HepG2 (cell line): ENCODE measurements around the gene RCOR1. TPM values are rescaled to one million over a fixed set of nuclear protein-coding genes. Genes with fewer than 3 reads are reported as not detected.

ENCODE experiments used
- CCAR2 ChIP-seq: fragments of 200-400 bp; formaldehyde crosslinking; optimal IDR thresholded peaks from 2 replicates; pipeline ENCODE3; 2018; ENCODE audit warnings: low read depth, mild to moderate bottlenecking, low read length, moderate library complexity
- CCDC6 ChIP-seq: sonication (generic); formaldehyde crosslinking; IDR thresholded peaks from 2 replicates; pipeline ENCODE4 v1.8.1; 2022; ENCODE audit warnings: mild to moderate bottlenecking, missing genetic modification reagents, moderate library complexity
- FOXO1 ChIP-seq: sonication (generic); formaldehyde crosslinking; IDR thresholded peaks from 2 replicates; pipeline ENCODE4 v1.4.0; 2020; ENCODE audit warnings: missing genetic modification reagents
- GATAD2A ChIP-seq: IDR thresholded peaks from 2 replicates; pipeline ENCODE4 v1.6.1; 2016
- JUNB ChIP-seq: sonication (generic); formaldehyde crosslinking; IDR thresholded peaks from 2 replicates; pipeline ENCODE4 v1.8.0; 2022; ENCODE audit warnings: missing genetic modification reagents, mild to moderate bottlenecking, borderline replicate concordance
- KDM5B ChIP-seq: sonication (generic); formaldehyde crosslinking; IDR thresholded peaks from 2 replicates; pipeline ENCODE4 v1.4.0; 2020; ENCODE audit warnings: missing genetic modification reagents, mild to moderate bottlenecking, borderline replicate concordance
- KMT2A ChIP-seq: sonication (generic); formaldehyde crosslinking; IDR thresholded peaks from 2 replicates; pipeline ENCODE4 v1.4.0; 2020; ENCODE audit warnings: missing genetic modification reagents
- MED13 ChIP-seq: sonication (generic); formaldehyde crosslinking; IDR thresholded peaks from 2 replicates; pipeline ENCODE4 v1.5.0; 2020; ENCODE audit warnings: missing genetic modification reagents
- MXD4 ChIP-seq: IDR thresholded peaks from 2 replicates; pipeline ENCODE4 v1.6.1; 2016; ENCODE audit warnings: mild to moderate bottlenecking, missing biosample characterization, missing genetic modification reagents
- PLSCR1 ChIP-seq: sonication (generic); formaldehyde crosslinking; IDR thresholded peaks from 2 replicates; pipeline ENCODE4 v1.5.0; 2020; ENCODE audit warnings: missing genetic modification reagents, mild to moderate bottlenecking, borderline replicate concordance
- SNAPC5 ChIP-seq: sonication (generic); formaldehyde crosslinking; IDR thresholded peaks from 2 replicates; pipeline ENCODE4 v1.8.1; 2023; ENCODE audit warnings: mild to moderate bottlenecking, missing genetic modification reagents, borderline replicate concordance
- TAF15 ChIP-seq: fragments of 200-400 bp; formaldehyde crosslinking; IDR thresholded peaks from one replicate; pipeline ENCODE4 v1.6.1; 2018; ENCODE audit warnings: mild to moderate bottlenecking, low read depth, low read length; ENCODE audit not compliant: poor library complexity, severe bottlenecking
- TARDBP ChIP-seq: sonication (generic); formaldehyde crosslinking; IDR thresholded peaks from 2 replicates; pipeline ENCODE4 v1.8.0; 2022; ENCODE audit warnings: mild to moderate bottlenecking, missing genetic modification reagents
- TBX3 ChIP-seq: fragments of 450-650 bp; IDR thresholded peaks from 2 replicates; pipeline ENCODE4 v1.6.1; 2017; ENCODE audit warnings: antibody characterized with exemption, mild to moderate bottlenecking, inconsistent platforms, borderline replicate concordance
- ZBTB44 ChIP-seq: sonication (generic); formaldehyde crosslinking; IDR thresholded peaks from 2 replicates; pipeline ENCODE4 v1.4.0; 2020; ENCODE audit warnings: missing genetic modification reagents
- ZNF24 ChIP-seq: fragments of 450-650 bp; IDR thresholded peaks from 2 replicates; pipeline ENCODE4 v1.6.1; 2017; ENCODE audit warnings: antibody characterized with exemption, mild to moderate bottlenecking
- ZNF292 ChIP-seq: sonication (generic); formaldehyde crosslinking; IDR thresholded peaks from 2 replicates; pipeline ENCODE4 v1.8.1; 2022; ENCODE audit warnings: mild to moderate bottlenecking, low read depth, missing genetic modification reagents, borderline replicate concordance
- ZNF549 ChIP-seq: sonication (generic); formaldehyde crosslinking; IDR thresholded peaks from 2 replicates; pipeline ENCODE4 v1.5.0; 2020; ENCODE audit warnings: missing genetic modification reagents
- ZNF569 ChIP-seq: sonication (generic); formaldehyde crosslinking; IDR thresholded peaks from 2 replicates; pipeline ENCODE4 v1.5.0; 2020; ENCODE audit warnings: mild to moderate bottlenecking, missing genetic modification reagents, moderate library complexity, borderline replicate concordance
- ZNF577 ChIP-seq: sonication (generic); formaldehyde crosslinking; IDR thresholded peaks from 2 replicates; pipeline ENCODE4 v1.4.0; 2020; ENCODE audit warnings: mild to moderate bottlenecking, low read depth, missing genetic modification reagents, borderline replicate concordance
- ZNF7 ChIP-seq: IDR thresholded peaks from 2 replicates; pipeline ENCODE4 v1.6.1; 2016; ENCODE audit warnings: missing biosample characterization, missing genetic modification reagents
- ZSCAN31 ChIP-seq: sonication (generic); formaldehyde crosslinking; IDR thresholded peaks from 2 replicates; pipeline ENCODE4 v1.5.0; 2020; ENCODE audit warnings: low read depth, mild to moderate bottlenecking, missing genetic modification reagents
- polyA plus RNA-seq, 8 experiments: library from polyadenylated mRNA; depleted of rRNA in 3 of 8; stranded (reverse) in 7 of 8; unstranded in 1 of 8; fragments of >200 nt; fragmentation: Illumina TruSeq in 4 of 8; extraction: Trizol in 4 of 8; gene quantifications; 2 replicates each; pipeline versions ENCODE4 v1.2.1 to v1.2.3, GENCODE V29; 2011 to 2016; ENCODE audit warnings: low read depth in 4 of 8, missing spikeins in 1 of 8, mixed read lengths in 1 of 8; ENCODE audit not compliant: insufficient read depth in 1 of 8
- total RNA-seq, 5 experiments: library from RNA; depleted of rRNA; stranded (reverse); fragments of >200 nt; fragmentation: Illumina TruSeq; extraction: Trizol; gene quantifications; 2 replicates each; pipeline ENCODE4 v1.2.3, GENCODE V29; 2016; ENCODE audit warnings: low read depth in 1 of 5
- TF ChIP-seq, protein P1 (sequence below): sonication (generic); formaldehyde crosslinking; IDR thresholded peaks from 2 replicates; pipeline ENCODE4 v1.4.0; 2020; ENCODE audit warnings: missing genetic modification reagents, borderline replicate concordance

The RCOR1 gene
- total and polyA plus RNA-seq, 2 of the 13 experiments (the other 11 are each of a cell fraction or from before 2014, with no cell fraction given), result 10.2 to 11.1 TPM

- TF ChIP-seq, protein P1, sequence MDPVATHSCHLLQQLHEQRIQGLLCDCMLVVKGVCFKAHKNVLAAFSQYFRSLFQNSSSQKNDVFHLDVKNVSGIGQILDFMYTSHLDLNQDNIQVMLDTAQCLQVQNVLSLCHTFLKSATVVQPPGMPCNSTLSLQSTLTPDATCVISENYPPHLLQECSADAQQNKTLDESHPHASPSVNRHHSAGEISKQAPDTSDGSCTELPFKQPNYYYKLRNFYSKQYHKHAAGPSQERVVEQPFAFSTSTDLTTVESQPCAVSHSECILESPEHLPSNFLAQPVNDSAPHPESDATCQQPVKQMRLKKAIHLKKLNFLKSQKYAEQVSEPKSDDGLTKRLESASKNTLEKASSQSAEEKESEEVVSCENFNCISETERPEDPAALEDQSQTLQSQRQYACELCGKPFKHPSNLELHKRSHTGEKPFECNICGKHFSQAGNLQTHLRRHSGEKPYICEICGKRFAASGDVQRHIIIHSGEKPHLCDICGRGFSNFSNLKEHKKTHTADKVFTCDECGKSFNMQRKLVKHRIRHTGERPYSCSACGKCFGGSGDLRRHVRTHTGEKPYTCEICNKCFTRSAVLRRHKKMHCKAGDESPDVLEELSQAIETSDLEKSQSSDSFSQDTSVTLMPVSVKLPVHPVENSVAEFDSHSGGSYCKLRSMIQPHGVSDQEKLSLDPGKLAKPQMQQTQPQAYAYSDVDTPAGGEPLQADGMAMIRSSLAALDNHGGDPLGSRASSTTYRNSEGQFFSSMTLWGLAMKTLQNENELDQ (CRISPR knock-in tag), result no peak
- TF ChIP-seq GATAD2A (CRISPR knock-in tag) (peak; percentile 76), TAF15 (no peak), CCAR2 (peak; percentile 87), CCDC6 (no peak; the same call in 1 of the 2 replicates), ZNF569 (CRISPR knock-in tag) (no peak), ZNF292 (CRISPR knock-in tag) (no peak), ZBTB44 (CRISPR knock-in tag) (no peak), MED13 (CRISPR knock-in tag) (no peak), KDM5B (0 out of 2 replicates have a peak, but pooled peaks have one; percentile 18), MXD4 (CRISPR knock-in tag) (peak; percentile 67; the same call in 1 of the 2 replicates), ZNF24 (no peak), ZNF577 (CRISPR knock-in tag) (no peak), ZSCAN31 (CRISPR knock-in tag) (no peak), ZNF549 (CRISPR knock-in tag) (no peak), ZNF7 (CRISPR knock-in tag) (no peak), SNAPC5 (CRISPR knock-in tag) (no peak), TBX3 (peak; percentile 56; the same call in 1 of the 2 replicates), KMT2A (CRISPR knock-in tag) (peak; percentile 53; the same call in 1 of the 2 replicates), JUNB (CRISPR knock-in tag) (no peak), TARDBP (CRISPR knock-in tag) (no peak), PLSCR1 (CRISPR knock-in tag) (no peak), FOXO1 (peak; percentile 55; the same call in 1 of the 2 replicates)
Measured at GRCh38 chr14:102590667-102591099, 1.8 kb upstream of the RCOR1 start (continued).
